GM21515 (cell line): Measurements from ENCODE around the gene GK.
A peak's percentile ranks its signal among the peaks of the same experiment; 100 is the strongest.
"Not testable (repeated sequence)": the region's sequence is repeated elsewhere in the genome, so short reads cannot be mapped to it uniquely, and the experiment has no call there.

Experiments
- ATAC-seq: cut with Tn5 transposase; IDR thresholded peaks from one replicate; pipeline ENCODE4 v1.9.1; 2021; ENCODE audit not compliant: unreplicated experiment

The GK gene

DNA sequence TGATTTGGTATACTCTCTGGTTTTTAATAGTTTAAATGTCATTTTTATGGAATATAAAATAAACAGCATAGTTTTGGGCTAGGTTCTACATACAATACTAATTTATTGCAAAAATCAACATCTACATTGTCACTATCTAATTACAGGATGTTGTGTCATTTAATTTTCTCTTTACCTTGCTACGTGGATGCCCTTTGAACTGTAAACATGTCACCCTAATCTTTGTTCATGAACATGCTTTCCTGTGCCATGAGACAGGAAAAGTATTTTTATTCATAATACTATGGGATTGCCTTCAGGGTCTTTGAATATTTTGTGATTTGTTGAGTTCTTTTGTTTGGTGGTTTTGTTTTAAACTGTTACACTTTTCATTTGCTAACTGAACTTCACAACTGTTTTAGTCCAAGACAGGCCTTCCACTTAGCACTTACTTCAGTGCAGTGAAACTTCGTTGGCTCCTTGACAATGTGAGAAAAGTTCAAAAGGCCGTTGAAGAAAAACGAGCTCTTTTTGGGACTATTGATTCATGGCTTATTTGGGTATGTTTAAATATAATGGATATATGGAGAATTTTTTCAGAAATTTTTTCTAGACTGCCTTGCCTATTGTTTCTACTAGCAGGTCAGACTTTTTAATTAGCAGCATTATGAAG is 40.9 kb downstream of the GK start:
- no peak for ATAC-seq

DNA sequence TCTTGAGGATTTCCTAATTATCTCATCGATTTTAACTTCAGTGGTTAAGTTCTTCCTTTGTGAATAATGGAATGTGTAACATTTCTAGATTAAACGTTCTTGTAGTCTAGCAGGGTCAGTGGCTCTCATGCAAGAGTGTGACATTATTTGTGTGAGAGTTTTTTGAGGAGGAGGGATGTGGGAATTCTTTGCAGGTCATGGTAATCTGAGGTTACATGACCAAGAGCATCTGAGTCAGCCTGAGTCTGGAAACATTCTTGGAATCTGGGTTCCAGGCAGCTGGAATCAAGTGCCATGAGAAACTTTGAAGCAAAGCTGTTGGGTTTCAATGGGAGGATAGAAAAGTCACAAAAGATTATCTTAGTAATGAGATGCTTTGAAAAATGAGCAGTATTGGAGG is 49.5 kb downstream of the GK start:
- ATAC-seq = no peak

DNA sequence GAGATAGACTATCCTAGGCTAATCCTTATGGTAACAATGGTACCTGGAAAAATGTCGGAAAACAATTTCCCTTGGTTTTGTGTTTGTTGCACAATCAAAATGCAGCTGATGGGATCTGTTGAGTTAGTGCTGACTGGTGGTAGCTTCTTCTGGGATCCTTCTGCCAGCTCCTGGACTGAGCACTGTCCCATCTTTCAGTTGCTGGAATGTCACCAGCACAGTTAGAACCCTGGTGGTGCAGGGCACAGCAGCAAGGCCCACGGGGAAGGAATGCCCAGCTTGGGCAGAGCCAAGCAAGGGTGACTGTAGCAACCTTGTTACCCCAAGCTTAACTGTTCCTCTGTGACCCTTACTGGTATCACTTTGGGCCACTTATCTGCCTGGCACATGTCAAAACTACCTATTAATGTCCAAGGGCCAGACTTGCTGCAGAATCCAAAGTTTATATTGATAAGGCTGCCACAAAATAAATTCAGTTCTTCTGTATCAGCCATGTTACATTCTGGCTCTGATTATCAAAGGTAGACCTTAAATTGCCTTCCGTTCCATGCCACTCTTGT is 53.1 kb downstream of the GK start:
- ATAC-seq = no peak

DNA sequence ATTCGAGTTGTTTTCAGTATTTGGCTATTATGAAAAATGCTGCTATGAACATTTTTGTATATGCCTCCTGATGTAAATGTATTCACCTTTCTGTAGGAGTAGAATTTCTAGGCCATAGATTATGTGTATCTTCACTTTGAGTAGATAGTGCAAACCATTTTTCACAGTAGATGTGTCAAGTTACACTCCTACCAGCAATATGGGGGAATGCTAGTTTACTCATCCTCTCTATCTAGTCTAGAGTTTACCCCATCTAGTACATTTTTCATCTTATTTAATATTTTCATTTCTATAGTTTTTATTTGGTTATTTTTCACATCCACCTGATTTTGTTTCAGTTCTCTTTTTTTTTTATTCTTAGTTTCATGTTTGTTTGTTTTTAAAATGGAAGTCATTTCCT is 59.0 kb downstream of the GK start:
- ATAC-seq = no peak

DNA sequence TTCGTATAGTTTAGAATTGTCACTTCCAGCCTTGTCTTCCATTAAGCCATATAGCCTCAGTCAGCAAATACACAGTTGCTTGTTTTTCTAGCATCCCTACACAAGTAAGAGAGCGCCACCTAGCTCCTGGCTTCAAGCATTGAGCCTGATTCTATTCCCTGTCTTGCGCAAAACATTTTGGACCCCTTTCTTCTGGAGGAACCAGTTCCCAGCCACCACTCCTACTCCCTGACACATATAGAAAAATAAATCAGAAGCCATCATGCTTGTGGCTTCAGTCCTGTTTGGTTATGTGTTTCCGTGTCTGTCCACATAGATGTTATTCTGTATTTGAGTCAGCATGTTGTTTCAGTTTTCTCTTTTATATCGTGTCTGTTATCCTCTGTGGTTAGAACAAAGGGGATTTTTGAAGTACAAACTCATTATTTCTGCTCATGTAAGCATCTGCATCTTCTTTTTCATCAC is 59.9 kb downstream of the GK start:
- ATAC-seq = peak; percentile 97

DNA sequence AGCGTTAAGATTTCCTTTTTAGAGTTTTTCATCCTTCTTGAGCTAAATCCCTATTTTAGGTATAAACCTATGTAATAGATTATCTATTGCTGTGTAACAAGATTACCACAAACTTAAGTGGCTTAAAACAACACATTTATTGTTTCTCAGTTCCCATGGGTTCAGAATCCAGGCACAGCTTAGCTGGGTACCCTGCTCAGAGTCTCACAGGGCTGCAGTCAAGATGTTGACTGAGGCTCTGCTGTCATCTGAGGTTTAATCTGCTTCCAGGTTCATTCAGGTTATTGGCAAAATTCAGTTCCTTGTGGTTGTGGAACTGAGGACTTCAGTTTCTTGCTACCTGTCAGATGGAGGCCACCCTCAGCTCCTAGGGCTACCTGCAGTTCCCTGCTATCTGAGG is 60.9 kb downstream of the GK start:
- no peak for ATAC-seq

DNA sequence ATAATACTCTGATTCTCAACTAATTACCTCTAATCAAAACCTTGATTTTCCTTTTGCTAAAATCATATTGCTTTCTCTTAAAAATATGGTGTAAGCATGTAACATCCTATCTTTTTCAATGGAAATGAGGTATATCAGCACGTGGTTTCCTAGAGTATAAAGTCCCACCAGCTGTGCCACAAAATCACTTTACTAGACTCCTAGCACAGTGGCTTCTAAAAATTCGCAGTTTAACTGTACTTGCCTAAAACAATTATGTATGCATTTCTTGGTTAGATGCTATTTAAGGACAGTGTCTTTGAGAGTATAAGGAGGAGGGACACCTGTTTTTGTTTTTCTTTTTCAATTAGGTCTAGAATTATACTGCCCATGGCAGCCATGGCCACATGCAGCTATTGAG is 62.8 kb downstream of the GK start:
- ATAC-seq = no peak

DNA sequence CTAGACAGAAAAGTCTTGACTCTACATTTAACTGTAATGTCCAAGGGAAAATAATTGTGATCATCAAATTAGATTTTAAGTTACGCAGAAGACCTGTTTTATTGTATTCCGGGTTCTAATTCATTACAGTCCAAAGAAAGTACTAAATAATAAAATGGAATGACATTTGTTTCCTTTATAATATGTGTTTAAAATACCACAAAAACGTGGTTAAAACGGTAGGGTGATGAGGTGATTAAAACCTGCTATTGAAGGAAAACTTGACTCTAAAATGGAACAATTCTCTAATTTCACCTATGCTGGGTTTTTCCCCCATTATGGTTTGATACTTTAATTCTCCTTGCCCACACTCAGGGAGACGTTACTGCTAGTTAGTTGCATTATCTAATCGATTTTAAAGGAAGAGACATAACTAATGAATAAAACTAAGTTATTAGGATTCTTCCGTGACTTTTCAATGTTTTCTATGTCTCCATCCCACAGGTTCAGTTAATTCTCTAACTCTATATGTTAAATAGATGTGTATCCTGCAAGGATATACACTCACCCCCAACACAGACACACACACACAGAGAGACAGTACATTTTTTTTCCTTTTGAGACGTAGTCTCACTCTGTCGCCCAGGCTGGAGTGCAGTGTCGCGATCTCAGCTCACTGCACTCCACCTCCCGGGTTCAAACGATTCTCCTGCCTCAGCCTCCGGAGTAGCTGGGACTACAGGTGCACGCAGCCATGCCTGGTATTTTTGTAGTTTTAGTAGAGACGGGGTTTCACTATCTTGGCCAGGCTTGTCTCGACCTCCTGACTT is 80.8 kb downstream of the GK start:
- ATAC-seq = no peak

DNA sequence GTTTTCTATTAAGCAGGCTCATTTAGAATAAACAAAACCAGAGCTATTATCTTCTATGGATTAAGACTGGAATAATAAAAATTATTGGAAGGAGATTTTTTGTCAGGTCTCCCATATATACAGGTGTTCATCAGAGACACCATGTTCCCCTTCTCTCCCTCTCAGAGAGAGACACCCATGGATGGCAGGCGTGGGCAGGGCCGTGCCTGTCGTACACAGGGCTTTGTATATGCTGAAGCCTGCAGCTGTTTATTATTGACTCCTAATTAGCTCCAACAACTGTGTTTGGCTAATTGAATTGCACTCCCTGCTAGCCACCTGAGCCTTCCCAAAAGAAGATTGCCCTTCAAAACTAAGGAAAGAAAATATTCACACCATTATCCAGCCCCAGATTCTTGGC is 81.6 kb downstream of the GK start:
- no peak for ATAC-seq

DNA sequence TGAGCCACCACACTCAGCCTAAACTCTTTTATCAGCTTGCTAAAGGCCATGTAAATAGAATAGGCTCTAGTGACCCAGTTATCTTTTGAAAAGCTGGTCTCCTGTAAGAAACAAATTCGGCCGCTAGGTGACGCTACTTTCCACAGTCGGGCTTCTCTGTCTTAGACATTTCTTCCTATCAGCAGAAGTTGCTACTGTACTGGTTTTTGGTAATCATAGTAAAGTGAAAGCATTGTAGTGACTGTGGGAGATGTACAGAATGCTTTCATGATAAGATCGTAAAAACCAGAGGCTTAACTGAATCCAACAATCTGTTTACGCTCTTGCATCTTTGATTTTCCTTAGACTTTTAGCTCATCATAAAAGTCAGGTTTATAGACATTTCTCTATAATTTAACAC is 82.6 kb downstream of the GK start:
- peak; percentile 83 for ATAC-seq

DNA sequence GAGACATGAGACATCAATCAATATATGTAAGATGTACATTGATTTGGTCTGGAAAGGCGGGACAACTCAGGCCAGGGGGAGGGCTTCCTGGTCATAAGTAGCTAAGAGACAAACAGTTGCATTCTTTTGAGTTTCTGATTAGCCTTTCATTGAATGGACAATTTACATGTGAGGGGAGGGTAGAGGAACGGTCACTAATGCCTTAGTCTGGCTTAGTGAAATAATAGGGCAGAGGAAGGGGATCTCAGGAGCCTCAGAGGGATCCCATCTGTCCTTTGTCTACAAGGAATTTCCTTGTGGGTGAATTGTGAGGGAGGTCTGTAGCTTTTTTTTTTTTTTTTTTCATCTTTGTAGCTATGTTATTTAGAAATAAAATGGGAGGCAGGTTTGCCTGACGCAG is 88.3 kb downstream of the GK start:
- no peak for ATAC-seq

DNA sequence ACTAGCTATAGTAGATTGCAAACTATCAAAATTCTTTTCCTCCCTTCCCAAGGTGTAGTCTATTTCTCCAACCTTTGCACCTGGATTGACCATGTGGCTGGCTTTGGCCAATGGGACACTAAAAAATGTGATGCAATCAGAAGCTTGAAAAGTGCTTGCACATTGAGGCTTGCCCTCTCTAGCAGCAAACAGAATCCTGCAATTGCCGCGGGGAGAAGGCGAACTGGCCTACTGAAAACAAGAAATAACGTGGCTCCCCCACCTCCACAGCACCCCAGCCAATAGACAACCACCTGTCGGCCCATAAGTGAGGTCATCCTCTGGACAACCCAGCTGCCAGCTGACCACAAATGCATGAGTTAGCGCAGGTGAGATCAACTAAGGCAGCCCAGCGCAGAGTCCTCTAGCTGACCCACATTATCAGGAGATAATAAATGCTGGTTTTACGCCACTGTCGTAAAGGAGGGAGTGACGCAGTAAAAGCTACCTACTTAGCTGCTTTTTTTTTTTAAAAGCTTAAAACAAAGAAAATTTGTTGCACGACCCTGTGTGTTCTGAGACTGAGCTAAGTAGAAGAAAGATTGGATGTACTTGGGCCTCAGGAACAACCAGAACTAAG is 95.2 kb downstream of the GK start:
- ATAC-seq = no peak

DNA sequence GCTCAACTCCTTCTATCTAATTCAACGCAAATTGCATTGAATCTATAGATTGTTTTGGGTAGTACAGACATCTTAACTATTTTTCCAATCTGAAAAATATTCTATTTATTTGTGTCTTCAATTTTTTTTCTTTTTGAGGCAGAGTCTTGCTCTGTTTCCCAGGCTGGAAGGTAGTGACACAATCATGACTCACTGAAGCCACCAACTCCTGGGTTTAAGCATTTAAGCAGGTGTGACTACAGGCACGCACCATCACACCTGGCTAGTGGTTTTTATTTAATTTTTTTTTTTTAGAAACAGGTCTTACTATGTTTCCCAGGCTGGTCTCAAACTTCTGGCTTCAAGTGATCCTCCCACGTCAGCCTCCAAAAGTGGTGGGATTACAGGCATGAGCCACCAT is 98.3 kb downstream of the GK start:
- ATAC-seq = no peak

DNA sequence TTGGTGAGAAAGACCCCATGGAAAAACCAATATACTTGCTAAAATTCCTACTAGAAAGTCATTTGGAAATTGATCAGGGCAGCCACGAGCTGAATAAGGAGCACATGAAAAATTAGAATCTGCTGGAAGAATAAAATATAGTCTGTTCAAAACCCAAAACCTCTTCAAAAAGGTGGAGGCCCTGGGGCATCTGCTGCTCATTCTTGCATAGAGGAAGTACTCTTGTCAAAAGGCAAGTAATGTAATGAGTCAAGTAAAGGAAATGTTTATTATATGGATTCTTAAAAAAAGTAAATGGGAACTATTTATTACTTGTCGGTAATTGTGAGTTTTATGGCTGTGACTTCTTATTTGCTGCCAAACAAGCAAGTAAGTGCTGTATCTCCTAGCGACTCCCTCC is 109.5 kb downstream of the GK start:
- ATAC-seq = no peak

DNA sequence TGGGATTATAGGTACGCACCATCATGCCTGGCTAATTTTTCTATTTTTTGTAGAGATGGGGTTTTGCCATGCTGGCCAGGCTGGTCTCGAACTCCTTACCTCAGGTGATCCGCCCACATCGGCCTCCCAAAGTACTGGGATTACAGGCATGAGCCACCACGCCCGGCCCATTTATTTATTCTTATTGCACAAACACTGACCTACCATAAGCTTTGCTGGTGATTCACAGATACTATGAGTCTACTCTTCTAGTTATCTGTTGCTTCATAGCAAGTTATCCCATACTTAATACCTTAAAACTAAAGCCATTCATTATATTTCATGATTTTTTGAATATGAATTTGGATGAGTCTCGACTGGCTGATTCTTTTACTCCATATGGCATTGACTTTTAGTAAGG is 120.5 kb downstream of the GK start:
- ATAC-seq = not testable (repeated sequence)

DNA sequence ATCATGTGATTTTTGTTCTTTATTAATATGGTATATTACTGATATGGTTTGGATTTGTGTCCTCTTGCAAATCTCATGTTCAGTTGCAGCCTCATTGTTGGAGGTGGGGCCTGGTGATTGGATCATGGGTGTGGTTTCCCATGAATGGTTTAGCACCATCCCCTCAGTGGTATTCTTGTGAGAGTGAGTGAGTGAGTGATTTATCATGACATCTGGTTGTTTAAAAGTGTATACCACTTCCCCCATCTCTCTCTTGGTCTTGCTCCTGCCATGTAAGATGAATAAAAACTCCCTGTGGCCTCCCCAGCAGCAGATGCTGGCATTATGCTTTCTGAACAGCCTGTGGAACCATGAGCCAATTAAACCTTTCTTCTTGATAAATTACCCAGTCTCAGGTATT is 124.4 kb downstream of the GK start:
- no peak for ATAC-seq

DNA sequence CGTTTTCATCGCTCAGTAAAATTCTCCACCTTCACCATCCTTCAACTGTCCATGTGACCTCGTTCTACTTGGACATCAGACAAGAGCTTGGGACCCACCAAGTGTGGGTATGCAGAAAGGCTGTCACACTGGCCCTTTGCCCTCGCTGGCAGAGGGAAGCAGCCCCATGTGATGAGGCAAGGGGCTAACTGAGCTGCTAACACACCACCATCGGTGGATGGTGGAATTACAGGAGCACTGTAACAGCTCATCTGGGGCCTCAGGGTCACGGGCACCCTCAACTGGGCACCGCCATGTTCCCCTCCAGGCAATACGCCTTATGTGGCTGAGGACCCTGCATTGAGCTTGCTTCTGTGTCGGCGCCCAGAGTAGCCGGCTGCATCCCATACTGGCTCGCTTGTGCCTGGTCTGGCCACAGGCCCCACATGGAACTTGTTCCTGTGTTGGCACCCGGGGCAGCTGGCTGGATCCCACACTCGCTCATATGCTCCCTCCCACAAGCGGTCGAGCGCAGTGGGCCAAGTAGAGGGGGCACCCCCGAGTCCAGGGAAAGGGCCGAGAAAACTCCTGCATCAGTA is 126.3 kb downstream of the GK start:
- ATAC-seq = no peak
